Left renal cortex interstitium (tissue), 4 donors: ENCODE measurements around the gene B4GALNT1. TPM values are rescaled to one million over a fixed set of nuclear protein-coding genes. Genes with fewer than 3 reads are reported as not detected.
"Not testable (repeated sequence)": the region's sequence is repeated elsewhere in the genome, so short reads cannot be mapped to it uniquely, and the experiment has no call there.

Source experiments
- DNase-seq, 4 donors: peaks; one replicate each; pipeline ENCODE4 v3.0.0-alpha.2; 2013; ENCODE audit warnings: low read depth in 4 of 4, low spot score in 2 of 4, missing footprints in 1 of 4
- polyA plus RNA-seq, 4 donors: library from polyadenylated mRNA; unstranded; fragments of 120-200 nt; gene quantifications; one replicate each; pipeline ENCODE4 v1.2.1, GENCODE V29; 2013; ENCODE audit not compliant: insufficient read length in 4 of 4

Gene B4GALNT1
- polyA plus RNA-seq, result 1 to 10 TPM in 1 of 4 donors, under 1 TPM in 3; 0.58 to 1.4 (median 0.76) TPM

- DNase-seq, result no peak
Measured at GRCh38 chr12:57632958-57633840, at the start of gene B4GALNT1. Gene B4GALNT1 (minus strand): TSS chr12:57633201. CDS start chr12:57632132, 1,069 bp downstream.

GRCh38 chr12:57679697-57680096, 46.7 kb upstream of the B4GALNT1 start:
- no peak for DNase-seq

DNA sequence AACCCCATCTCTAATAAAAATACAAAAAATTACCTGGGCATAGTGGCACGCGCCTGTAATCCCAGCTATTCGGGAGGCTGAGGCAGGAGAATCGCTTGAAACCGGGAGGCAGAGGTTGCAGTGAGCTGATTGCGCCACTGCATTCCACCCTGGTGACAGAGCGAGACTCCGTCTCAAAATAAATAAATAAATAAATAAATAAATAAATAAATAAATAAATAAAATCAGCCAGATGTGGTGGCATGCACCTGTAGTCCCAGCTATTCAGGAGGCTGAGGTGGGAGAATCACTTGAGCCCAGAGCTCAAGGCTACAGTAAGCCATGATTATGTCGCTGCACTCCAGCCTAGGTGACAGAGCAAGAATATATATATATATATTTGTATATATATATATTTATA, 44.9 kb upstream of the B4GALNT1 start:
- DNase-seq, result not testable (repeated sequence)

DNA sequence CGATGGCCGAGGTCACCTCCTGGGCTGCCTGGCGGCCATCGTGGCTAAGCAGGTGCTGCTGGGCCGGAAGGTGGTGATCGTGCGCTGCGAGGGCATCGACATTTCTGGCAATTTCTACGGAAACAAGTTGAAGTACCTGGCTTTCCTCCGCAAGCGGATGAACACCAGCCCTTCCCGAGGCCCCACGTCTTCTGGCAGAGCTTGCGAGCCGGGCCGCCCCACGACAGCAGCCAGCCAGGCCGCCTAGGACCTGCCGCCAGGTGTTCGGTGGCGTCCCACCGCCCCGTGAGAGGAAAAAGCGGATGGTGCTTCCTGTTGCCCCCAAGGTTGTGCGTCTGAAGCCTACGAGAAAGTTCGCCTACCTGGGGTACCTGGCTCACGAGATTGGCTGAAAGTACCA, 41.7 kb upstream of the B4GALNT1 start:
- no peak for DNase-seq

DNA sequence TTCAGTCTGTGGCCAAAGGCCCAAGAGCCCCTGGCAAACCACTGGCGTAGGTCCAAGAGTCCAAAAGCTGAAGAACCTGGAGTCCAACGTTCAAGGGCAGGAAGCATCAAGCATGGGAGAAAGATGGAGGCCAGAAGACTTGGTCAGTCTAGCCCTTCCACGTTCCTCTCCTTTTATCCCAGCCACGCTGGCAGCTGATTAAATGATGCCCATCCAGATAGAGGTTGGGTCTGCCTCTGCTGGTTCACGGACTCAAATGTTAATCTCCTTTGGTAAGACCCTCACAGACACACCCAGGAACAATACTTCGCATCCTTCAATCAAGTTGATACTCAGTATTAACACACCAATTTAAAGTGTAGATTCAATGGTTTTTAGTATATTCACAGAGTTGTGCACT, 39.8 kb upstream of the B4GALNT1 start:
- DNase-seq, result no peak

- not testable (repeated sequence) for DNase-seq
Measured at GRCh38 chr12:57671811-57672210, 38.8 kb upstream of the B4GALNT1 start.

GRCh38 chr12:57669691-57670090, 36.7 kb upstream of the B4GALNT1 start:
- DNase-seq, result not testable (repeated sequence)

GRCh38 chr12:57666897-57667296, 33.9 kb upstream of the B4GALNT1 start:
- DNase-seq, result no peak

GRCh38 chr12:57665066-57665820, 32.2 kb upstream of the B4GALNT1 start:
- DNase-seq, result not testable (repeated sequence)

- no peak for DNase-seq
Measured at GRCh38 chr12:57661376-57661775, 28.4 kb upstream of the B4GALNT1 start.

DNA sequence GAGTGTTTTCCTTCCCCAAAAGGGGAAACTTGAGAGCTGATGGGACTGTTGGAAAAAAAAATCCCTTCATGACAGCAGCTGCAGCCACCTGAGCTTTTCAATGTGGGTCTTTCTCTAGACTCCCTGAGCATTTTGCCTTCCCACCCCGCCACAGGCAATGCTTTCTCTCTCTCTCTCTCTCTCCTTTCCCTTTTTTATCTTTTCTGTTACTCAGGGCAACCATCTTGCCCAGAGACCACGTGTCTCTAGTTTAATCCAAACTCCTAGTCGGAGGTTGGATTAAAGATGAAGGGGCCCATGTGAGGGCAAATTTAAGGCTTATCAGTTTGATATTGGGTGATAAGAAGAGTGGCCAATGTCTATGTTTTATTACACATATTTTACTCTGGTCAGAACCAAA, 25.9 kb upstream of the B4GALNT1 start:
- no peak for DNase-seq

GRCh38 chr12:57657744-57658143, 24.7 kb upstream of the B4GALNT1 start:
- DNase-seq, result no peak

DNA sequence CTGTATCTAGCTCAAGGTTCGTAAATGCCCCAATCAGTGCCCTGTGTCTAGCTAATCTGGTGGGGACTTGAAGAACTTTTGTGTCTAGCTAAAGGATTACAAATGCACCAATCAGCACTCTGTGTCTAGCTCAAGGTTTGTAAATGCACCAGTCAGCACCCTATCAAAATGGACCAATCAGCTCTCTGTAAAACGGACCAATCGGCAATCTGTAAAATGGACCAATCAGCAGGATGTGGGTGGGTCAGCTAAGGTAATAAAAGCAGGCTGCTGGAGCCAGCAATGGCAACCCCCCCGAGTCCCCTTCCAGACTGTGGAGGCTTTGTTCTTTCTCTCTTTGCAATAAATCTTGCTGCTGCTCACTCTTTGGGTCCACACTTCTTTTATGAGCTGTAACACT, 23.4 kb upstream of the B4GALNT1 start:
- DNase-seq, result not testable (repeated sequence)

GRCh38 chr12:57655541-57656240, 22.7 kb upstream of the B4GALNT1 start:
- DNase-seq, result no peak

GRCh38 chr12:57654042-57654441, 21.0 kb upstream of the B4GALNT1 start:
- DNase-seq, result no peak

DNA sequence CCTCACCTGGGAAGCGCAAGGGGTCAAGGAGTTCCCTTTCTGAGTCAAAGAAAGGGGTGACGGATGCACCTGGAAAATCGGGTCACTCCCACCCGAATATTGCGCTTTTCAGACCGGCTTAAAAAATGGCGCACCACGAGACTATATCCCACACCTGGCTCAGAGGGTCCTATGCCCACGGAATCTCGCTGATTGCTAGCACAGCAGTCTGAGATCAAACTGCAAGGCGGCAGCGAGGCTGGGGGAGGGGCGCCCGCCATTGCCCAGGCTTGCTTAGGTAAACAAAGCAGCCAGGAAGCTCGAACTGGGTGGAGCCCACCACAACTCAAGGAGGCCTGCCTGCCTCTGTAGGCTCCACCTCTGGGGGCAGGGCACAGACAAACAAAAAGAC, 13.7 kb upstream of the B4GALNT1 start:
- DNase-seq, result not testable (repeated sequence)

- not testable (repeated sequence) for DNase-seq
Measured at GRCh38 chr12:57645990-57646658, 13.1 kb upstream of the B4GALNT1 start.

DNA sequence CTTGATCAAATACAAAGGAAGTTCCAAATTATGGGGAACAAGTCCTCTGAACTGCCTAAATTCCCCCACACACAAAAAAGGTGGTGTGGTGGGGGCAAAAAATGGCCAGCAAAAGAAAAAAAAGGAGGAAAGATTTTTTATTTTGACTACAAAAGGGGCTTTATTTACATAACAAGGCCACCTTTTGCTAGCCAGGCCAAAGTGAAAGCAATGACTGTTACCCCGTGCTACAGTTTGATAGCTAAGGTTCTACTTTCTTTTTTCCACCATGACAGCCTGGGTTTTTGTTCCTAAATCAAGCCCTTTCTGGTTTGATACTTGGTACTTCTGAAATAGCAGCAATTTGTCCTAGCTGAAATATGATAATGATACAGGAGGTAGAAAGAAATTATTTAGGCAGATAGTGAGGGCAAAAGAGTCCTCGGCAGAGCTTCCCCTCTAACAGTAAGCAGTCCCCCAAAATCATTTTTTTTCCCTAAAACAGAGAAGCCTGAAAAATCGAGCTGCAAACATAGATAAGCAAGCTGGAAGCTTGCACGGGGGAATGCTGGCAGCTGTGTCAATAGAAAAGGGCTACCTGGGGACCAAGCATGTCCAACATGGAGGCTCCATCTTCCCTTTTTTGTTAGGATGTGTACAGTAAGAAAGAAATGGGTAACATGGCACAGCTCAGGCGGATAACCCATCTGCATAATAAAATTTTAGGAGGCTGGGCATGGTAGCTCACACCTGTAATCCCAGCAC, 8.9 kb upstream of the B4GALNT1 start:
- no peak for DNase-seq

- no peak for DNase-seq
Measured at GRCh38 chr12:57640175-57641042, 7.4 kb upstream of the B4GALNT1 start.
